SH-SY5Y (cell line): Measurements from ENCODE around the gene TACC2.

Experiments used
- GATA2 ChIP-seq: IDR thresholded peaks from 2 replicates; pipeline ENCODE4 v1.6.1; 2011; ENCODE audit warnings: mild to moderate bottlenecking, low read depth, low read length
- GATA3 ChIP-seq: IDR thresholded peaks from 2 replicates; pipeline ENCODE4 v1.6.1; 2011; ENCODE audit warnings: low read depth, mild to moderate bottlenecking, low read length, moderate library complexity

- TF ChIP-seq GATA2, result no peak
- TF ChIP-seq GATA3, result no peak
Observed at GRCh38 chr10:122251459-122252255, 262.7 kb downstream of the TACC2 start.
